Inferior parietal cortex (tissue), 1 donor: ENCODE results near the gene CDC42BPA.
A peak's percentile ranks its signal among the peaks of the same experiment; 100 is the strongest.
"Not testable (repeated sequence)": the region's sequence is repeated elsewhere in the genome, so short reads cannot be mapped to it uniquely, and the experiment has no call there.

Source experiments
- DNase-seq: peaks from one replicate; pipeline ENCODE4 v3.0.0-alpha.2; 2016; ENCODE audit errors: extremely low spot score

Gene CDC42BPA

DNA sequence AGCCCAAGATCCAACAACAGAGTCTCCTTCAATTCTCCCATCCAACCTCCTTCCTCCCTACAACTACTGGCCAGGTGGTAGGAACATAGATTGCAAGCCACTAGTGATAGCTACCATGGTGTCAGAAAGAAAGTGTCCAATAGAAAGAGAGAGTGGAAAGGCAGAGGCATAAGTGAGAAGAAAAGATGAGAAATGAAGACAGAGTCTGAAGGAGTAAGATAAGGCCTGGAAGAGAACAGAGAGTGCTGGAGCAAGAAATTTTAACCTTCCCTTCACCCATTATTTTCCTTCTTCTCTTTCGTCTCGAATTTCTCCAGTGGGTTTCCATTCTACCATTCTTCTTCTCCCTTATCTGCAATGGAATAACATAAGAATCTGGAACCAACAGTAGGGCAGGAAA is 57.9 kb downstream of the CDC42BPA start:
- DNase-seq: no peak

DNA sequence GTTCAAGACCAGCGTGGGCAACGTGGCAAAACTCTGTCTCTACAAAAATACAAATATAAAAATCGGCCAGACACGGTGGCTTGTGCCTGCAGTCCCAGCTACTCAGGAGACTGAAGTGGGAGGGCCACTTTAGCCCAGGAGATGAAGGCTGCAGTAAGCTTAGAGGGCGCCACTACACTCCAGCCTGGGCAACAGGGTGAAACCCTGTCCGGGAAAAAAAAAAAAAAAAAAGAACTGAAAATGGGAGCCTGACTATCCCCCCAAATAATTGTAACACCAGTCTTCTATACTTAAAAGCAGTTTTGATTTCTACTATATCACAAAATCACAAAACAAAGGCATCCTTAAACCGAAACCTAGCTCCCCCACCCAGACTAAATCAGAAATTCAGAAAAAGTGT is 60.3 kb downstream of the CDC42BPA start:
- DNase-seq: no peak

DNA sequence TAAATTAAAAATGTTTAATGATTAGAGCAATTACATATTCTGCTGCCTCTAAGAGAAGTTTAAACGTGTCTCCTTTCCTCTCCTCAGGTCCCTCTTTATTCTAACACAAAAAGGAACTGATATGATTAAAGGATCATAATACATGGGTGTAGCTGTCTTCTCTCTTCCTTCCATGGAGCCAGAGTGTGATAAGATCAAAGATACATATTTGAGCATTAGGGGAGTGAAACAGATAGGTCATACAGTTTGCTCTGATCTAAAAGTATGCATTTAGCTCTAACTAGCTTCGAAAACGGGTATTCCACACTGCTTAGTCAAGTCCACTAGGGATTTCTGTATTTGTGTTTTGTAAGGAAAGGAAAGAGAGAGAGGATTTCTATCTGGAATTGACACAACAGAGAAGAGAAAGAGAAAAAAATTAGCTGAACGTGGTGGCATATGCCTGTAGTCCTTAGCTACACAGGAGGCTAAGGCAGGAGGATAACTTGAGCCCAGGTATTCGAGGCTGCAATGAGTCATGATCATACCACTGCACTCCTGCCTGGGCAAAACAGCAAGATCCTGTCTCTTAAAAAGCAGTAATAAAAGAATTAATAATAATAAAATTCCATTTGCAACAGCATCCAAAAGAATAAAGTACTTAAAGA is 63.1 kb downstream of the CDC42BPA start:
- no peak for DNase-seq

DNA sequence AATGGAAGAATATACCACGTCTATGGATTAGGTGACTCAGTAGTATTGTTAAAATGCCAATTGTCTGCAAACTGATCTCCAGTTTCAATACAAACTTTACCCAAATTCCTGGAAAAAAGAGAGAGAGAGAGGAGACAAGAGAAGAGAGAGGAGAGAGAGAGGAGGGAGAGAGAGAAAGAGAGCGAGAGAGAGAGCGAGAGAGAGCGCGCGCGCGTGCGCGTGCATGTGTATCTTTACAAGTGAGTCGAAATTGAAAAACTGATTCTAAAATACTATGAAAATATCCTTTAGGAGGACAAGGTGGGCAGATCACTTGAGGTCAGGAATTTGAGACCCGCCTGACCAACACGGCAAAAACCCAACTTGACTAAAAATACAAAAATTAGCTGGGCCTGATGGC is 65.2 kb downstream of the CDC42BPA start:
- no peak for DNase-seq

DNA sequence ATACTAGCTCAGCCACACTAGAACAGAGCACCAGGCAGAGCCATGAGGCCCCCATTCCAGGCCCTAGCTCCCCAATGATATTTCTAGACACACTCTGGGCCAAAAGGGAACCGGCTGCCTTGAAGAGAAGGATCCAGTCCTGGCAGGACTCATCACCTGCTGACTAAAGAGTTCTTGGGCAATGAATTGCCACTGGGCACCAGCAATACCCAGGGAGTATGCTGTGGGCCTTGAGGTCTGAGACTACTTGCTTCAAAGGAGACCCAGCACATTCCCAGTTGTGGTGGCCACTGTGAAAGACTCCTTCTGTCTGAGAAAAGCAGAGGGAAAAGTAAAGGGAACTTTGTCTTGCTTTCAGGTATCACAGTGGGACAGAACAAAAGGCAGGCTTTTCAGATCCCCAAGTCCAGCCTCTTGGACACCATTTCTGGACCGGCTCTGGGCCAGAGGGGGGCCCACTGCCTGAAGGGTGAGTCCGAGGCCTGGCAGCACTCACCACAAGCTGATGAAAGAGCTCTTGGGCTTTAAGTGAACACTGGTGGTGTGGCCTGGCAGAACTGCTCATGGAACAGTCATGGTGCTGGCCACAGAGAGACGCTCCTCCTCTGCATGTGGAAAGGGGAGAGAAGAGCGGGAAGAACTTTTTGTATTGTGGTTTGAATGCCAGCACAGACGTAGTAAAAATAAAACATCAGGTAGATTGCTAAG is 72.5 kb downstream of the CDC42BPA start:
- DNase-seq: no peak

DNA sequence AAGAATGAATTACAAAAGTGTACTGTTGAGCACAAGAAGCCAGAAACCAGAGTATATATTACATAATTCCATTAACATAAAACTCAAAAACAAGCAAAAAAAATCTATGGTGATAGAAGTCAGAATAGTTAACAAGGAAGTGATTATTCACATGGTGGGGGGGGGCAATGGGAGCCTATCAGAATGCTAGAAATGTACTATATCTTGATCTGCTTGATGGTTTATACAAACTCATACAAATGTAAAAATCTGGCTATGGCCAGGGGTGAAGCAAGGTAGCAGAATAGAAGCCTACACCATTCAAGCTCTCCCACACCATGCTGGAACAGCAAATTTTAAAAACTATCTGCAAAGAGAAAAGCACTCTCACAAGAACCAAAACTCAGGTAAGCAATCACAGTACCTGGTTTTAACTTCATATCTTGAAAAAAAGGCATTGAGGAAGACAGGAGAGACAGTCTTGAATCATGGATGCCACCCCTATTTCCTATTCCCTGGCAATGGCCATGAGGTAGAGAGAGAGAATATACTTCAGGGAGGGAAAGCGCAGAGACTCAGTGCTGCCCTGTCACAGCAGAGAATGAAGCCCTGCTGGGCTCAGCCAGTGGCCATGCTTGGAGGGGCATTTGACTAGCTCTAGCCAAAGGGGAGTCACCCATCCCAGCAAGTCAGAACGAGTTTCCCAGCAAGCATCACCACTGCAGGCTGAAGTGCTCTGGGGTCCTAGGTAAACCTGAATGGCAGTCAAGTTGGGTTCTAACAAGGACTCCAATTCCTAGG is 73.8 kb downstream of the CDC42BPA start:
- no peak for DNase-seq

DNA sequence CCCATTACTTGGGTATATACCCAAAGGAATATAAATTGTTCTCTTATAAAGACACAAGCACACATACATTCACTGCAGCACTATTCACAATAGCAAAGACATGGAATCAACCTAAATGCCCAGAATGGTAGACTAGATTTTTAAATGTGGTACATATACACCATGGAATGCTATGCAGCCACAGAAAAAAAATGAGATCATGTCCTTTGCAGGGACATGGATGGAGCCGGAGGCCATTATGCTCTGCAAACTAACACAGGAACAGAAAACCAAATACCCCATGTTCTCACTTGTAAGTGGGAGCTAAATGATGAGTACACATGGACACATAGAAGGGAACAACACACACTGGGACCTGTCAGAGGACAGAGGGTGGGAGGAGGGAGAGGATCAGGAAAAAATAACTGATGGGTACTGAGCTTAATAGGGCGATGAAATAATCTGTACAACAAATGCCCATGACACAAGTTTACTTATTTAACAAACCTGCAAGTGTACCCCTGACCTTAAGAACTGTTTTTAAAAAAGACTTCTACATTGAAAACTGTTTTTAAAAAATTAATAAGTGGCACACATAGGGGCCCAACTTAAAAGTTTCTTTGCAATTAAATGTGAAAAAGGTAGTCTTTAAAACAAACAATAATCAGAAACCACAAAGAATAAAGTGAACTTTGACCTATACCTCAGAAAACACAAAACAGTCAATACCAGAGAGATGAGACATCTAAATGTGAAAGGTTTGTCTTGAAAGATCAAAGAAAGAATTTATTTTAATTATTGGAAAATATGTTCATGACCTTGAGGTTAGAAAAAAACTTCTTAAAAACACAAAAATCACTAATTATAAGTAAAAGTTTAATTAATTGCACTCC is 75.2 kb downstream of the CDC42BPA start:
- DNase-seq: no peak

DNA sequence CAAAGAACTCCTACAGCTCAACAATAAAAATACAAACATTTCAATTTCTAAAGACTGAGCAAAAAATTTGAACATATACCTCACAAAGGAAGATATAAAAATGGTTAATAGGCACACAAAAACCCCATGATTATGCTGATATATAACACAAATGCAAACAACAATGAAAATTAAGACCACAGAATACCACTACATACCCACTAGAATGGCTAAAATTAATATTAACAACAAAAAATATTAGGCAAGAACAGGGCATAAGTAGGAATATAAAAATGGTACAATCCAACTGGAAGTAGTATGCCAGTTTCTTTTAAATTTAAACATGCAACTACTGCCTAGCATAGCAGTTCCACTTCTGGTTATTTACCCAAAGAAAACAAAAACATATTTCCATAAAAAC is 77.3 kb downstream of the CDC42BPA start:
- DNase-seq: no peak

DNA sequence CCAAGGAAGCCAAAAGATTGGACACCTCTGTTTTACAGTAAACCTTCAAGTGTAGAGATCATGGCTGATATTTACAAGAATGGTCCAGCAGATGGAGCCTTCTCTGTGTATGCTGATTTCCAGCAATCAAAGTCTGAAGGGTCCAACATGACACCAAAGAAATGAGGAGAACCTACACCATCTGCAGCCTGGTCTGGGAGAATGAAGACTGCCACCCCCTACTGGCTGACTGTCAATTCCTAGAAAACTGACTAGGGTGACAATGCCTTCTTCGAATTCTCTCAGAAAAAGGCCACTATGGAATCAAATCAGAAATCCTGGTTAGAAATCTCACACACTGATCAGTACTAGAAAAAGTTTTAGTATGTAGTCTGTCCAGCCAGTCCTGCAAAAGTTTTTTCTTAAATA is 83.3 kb downstream of the CDC42BPA start:
- DNase-seq: peak; percentile 63

DNA sequence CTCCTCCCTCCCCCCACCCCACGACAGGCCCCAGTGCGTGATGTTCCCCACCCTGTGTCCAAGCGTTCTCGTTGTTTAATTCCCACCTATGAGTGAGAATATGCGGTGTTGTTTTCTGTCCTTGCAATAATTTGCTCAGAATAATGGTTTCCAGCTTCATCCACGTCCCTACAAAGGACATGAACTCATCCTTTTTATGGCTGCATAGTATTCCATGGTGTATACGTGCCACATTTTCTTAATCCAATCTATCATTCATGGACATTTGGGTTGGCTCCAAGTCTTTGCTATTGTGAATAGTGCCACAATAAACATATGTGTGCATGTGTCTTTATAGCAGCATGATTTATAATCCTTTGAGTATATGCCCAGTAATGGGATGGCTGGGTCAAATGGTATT is 87.2 kb downstream of the CDC42BPA start:
- DNase-seq: not testable (repeated sequence)

DNA sequence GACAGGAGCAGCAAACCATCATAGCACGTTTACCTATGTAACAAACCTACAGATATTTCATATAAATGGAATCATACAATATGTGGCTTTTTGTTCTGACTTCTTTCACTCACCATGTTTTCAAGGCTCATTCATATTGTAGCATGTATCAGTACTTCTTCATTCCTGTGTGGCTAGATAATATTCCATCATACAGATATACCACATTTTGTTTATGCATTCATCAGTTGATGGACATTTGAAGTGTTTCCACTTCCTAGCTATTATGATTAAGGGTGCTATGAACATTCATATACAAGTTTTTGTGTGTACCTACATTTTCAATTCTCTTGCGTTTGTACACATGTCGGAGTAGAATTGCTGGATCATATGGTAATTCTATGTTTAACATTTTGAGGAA is 90.1 kb downstream of the CDC42BPA start:
- DNase-seq: no peak

DNA sequence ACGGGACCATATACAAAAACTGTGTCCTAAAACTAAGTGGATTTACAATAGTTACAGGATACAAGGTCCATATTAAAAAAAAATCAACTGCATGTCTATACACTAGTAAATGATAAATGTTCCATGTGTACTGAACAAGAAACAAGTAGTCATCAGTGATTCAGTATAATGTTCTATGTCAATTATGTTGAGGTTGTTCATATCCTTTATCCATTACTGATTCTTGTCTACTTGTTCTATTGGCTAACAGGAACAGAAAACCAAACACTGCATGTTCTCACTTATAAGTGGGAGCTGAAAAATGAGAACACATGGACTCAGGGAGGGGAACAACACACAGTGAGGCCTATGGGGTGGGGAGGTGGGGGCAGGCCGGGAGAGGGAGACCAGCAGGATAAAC is 90.5 kb downstream of the CDC42BPA start:
- no peak for DNase-seq

DNA sequence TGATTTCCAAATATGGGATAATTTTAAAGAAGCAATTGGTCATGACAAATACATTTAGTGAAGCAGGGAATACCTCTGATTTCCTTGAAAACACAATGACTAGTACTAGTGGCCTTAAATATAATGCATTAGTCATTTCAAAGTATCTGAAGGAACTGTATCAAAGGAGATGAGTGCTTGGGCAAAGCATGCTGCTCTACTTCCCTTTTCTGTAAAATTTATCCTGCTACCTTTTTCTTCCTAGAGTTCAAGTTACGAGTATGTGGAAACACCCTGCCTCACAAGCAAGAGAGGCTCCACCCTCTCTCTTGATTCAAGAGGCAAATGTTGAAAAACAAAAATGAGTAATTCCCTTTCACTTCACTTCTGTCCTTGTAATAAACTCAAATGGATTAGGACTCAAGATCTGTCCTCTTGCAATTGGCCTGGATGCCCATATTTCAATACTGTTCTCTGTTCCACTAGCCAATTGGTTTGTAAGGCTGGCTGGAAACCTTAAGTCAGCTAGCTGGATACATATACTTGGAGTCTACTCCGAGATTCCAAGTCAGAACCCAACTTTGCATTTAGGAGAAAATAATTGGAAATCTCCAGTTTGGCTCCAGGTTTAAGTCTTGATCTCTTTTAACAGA is 92.5 kb downstream of the CDC42BPA start:
- no peak for DNase-seq

DNA sequence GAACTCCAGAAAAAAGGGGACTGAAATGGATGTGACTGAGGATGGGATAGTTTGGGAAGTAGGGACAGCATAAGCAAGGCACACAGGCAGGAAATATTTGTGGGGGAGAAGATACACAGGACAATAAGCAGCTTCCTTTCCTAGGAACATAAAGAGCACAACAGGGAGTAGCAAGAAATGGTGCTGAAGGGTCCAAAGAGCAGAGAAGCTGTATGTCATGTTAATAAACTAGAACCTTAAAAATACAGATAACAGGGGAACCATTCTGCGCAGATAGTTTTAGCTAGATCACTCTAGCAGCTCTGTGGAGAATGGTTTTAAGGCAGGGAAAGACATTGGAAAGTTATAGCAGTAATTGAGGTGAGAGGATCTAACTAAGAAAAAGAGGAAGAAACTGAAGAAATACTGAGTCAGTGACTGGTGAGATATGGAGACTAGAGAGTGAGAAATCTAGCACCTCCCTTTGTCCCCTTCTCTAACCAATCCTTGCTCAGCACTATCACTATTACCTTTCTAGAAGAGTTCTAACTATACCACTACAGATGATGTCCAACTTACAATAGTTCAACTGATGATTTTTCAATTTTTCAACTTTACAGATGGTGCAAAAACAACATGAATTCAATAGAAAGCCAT is 95.0 kb downstream of the CDC42BPA start:
- DNase-seq: no peak

DNA sequence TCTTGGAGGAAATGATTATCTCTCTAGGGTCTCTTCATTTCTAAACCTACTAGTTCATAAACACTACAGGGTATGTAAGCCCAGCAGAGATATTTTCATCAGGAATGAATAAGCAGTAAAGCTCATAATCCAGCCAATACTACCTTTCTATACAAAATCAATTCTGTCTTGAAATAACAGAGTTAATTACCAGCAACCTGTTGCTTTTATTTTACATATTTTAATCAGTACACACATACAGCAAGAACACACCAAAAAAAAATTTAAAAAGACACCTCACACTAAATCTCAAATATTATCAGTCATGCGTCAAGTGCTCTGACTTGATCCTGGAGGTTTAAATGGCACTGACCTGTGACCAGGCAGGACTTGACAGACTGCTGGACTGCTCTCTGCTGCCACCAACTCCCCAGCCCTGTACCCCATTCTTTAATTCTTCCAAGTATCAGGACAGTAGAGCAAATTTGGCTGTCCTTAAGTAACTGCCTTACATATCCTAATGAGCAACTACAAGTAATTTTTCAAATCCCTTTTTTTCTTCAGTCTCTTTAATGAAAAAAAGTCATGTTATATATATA is 98.5 kb downstream of the CDC42BPA start:
- no peak for DNase-seq

DNA sequence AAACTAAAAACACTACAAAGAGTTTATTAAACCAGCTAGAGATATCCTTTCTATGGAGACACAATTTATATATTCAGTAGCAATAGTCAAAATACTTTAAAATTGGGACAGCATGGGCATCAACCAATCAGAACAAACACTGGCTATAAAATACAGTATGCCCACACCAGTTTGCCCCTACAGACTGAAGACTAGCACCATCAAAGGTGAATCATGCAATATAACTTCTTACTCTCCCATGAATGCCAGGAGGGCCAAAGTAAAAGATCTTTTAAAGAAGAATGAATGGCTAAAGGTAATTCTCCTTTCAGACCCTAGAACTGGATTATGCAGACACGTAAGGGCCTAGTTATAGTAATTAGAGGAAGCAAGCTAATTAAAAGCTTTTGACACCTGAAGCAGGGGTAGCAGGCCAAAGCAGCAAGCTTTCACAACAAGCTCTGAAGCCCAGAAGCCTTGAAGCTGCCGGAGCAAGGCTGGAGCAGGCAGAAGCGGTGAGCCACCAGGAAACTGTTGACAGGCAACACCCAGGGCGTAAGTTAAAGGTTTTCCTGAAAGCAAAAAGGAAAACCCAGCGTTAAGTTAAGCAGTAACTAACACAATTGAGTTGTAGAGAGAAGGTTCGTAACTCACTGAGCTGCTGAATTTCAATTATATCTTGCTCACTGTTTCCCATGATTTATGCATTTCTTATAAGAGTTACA is 99.3 kb downstream of the CDC42BPA start:
- no peak for DNase-seq

DNA sequence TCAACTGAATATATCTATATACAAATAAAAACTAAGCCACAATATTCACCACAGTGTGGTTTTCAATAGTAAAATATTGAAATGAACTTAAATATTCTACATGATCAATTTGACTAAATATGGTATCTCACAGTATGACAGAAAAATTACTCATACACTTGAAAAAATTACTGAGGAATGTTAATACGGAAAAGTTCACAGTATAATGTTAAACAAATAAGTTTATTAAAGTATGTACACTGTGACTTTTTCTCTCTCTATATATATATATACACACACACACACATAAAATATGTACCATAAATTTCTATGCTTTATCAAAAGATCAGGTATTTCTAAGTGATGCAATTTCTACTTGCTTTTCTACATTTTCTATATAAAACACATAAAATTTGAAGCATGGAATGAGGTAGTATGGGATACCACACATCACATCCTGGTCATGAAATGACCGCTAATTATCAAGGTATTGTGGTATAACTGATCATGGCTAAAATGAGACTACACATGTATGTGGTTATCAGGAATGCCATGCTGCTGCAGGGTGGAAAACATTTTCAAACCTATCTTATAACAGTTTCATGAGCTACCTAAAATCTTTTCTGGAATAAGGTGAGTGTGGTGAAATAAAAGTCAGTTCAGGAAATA is 102.3 kb downstream of the CDC42BPA start:
- DNase-seq: no peak

DNA sequence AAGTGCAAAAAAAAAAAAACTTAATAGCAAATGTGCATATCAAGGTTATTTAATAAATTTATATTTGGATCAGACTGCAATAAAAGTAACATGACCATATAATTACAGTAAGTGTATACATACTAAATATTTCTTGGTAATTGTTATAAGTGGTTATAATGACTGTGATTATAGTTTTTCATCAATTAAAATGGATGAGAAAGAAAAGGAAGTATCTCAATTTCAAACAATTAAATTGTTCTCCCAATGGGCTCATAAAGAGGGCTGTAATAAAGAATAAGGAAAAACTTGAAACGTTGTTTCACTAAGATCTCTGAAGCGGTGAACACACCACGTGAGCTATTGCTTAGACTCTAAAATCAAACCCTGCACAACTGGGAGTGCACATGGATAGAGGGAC is 104.1 kb downstream of the CDC42BPA start:
- no peak for DNase-seq

DNA sequence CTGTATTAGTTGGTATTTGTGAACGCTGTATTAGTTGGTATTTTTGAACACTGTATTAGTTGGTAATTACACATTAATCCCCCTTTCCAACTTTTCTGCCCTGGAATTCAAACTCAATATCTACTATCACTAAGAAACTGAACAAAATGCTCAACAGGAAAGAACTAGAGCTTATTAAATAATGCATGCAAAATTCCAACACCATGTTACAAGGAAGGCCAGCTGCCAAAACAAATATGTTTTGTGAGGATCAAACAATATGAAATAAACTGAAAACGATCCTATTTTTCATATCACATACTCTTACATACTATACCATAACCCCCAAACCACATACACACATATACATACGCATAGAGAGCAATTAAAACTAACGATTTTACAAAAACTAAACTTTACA is 104.9 kb downstream of the CDC42BPA start:
- DNase-seq: no peak
